Fibroblast of lung (primary cell): Measurements from ENCODE around the gene EFCAB12. TPM values are rescaled to one million over a fixed set of nuclear protein-coding genes. Genes with fewer than 3 reads are reported as not detected.

Source experiments
- DNase-seq, 2 donors: peaks; one replicate each; pipeline versions ENCODE4 v3.0.0 to v3.0.0-alpha.2; 2010; ENCODE audit warnings: low read depth in 2 of 2
- H2AFZ ChIP-seq: 2 replicates; pipeline ENCODE4 v1.5.1; 2012; ENCODE audit warnings: low read length, control low read depth, inconsistent platforms
- H3K27ac ChIP-seq: 2 replicates; pipeline ENCODE4 v1.5.1; 2011; ENCODE audit warnings: low read length, control low read depth; ENCODE audit not compliant: insufficient read depth
- H3K27me3 ChIP-seq: 2 replicates; pipeline ENCODE4 v1.5.1; 2011; ENCODE audit warnings: mild to moderate bottlenecking, low read length; ENCODE audit not compliant: control insufficient read depth, insufficient read depth
- H3K36me3 ChIP-seq: 2 replicates; pipeline ENCODE4 v1.5.1; 2011; ENCODE audit warnings: low read length; ENCODE audit not compliant: control insufficient read depth, insufficient read depth
- H3K4me1 ChIP-seq: 2 replicates; pipeline ENCODE4 v1.5.1; 2011; ENCODE audit warnings: low read length; ENCODE audit not compliant: control insufficient read depth, insufficient read depth; ENCODE audit errors: extremely low read depth
- H3K4me2 ChIP-seq: 2 replicates; pipeline ENCODE4 v1.5.1; 2011; ENCODE audit warnings: low read length, control low read depth; ENCODE audit not compliant: insufficient read depth; ENCODE audit errors: extremely low read depth
- H3K4me3 ChIP-seq, 4 experiments: fragments of 200-600 bp in 1 of 4; sonication (generic) in 1 of 4; replicated peaks in 1 of 4; 2 replicates each; pipeline ENCODE4 v1.5.1; 2011 to 2016; ENCODE audit warnings: low read length in 4 of 4, low read depth in 3 of 4, mild to moderate bottlenecking in 3 of 4, control low read depth in 2 of 4, inconsistent platforms in 1 of 4, mixed read lengths in 1 of 4; ENCODE audit not compliant: insufficient read depth in 1 of 4; ENCODE audit errors: control extremely low read depth in 1 of 4
- H3K79me2 ChIP-seq: 2 replicates; pipeline ENCODE4 v1.5.1; 2012; ENCODE audit warnings: mild to moderate bottlenecking, low read length, inconsistent platforms; ENCODE audit not compliant: control insufficient read depth, insufficient read depth
- H3K9ac ChIP-seq: 2 replicates; pipeline ENCODE4 v1.5.1; 2011; ENCODE audit warnings: mild to moderate bottlenecking, low read length, control low read depth; ENCODE audit not compliant: insufficient read depth
- H3K9me3 ChIP-seq: 2 replicates; pipeline ENCODE4 v1.5.1; 2012; ENCODE audit warnings: low read depth, low read length; ENCODE audit not compliant: control insufficient read depth, insufficient read depth
- H4K20me1 ChIP-seq: 2 replicates; pipeline ENCODE4 v1.5.1; 2011; ENCODE audit warnings: low read length; ENCODE audit not compliant: control insufficient read depth, insufficient read depth; ENCODE audit errors: extremely low read depth
- CTCF ChIP-seq, 2 donors: IDR thresholded peaks in 1 of 2; conservative IDR thresholded peaks in 1 of 2; 1 replicate in 1 of 2; 2 replicates in 1 of 2; pipeline ENCODE4 v1.5.1; 2011 to 2012; ENCODE audit warnings: low read length in 2 of 2, control low read depth in 1 of 2, inconsistent platforms in 1 of 2, low read depth in 1 of 2, mild to moderate bottlenecking in 1 of 2
- EZH2 ChIP-seq: IDR thresholded peaks from 2 replicates; pipeline ENCODE4 v1.5.1; 2012; ENCODE audit warnings: low read length, control low read depth, mild to moderate bottlenecking; ENCODE audit errors: missing control alignments
- polyA plus RNA-seq, 2 donors: library from polyadenylated mRNA; depleted of rRNA in 1 of 2; stranded (reverse) in 1 of 2; unstranded in 1 of 2; fragments of >200 nt; gene quantifications; 2 replicates each; pipeline ENCODE4 v1.2.1, GENCODE V29; 2011 to 2012; ENCODE audit warnings: missing spikeins in 1 of 2
- total RNA-seq: library from RNA; depleted of rRNA; stranded (reverse); fragments of >200 nt; gene quantifications from 2 replicates; pipeline ENCODE4 v1.2.1, GENCODE V29; 2014

Gene EFCAB12
- total and polyA plus RNA-seq, 2 donors (not counting 1 experiment from before 2014, with no cell fraction given): 0.17 TPM; not detected in 1

- no peaks in the 10 kb centered on the region for H3K9me3 ChIP-seq
- DNase-seq: no peak
- H3K36me3 ChIP-seq: no peaks in the 10 kb centered on the region
- H3K4me1 ChIP-seq: no peaks in the 10 kb centered on the region
- H3K79me2 ChIP-seq: no peaks in the 10 kb centered on the region
- no peaks in the 10 kb centered on the region for H3K27me3 ChIP-seq
- TF ChIP-seq EZH2: no peak
- no peak for TF ChIP-seq CTCF (conservative IDR thresholded peaks at IDR 0.05 in 1 of 2, IDR thresholded peaks at IDR 0.05 in 1 of 2; ENCODE audit: low read depth in 1 of 2, low read length in 2 of 2)
- H3K9ac ChIP-seq: no peak overlapping the region
- H3K4me3 ChIP-seq: no peak overlapping the region
- no peak overlapping the region for H2AFZ ChIP-seq
- H3K4me2 ChIP-seq: no peak overlapping the region
- H4K20me1 ChIP-seq: no peaks in the 10 kb centered on the region
- H3K27ac ChIP-seq: no peak overlapping the region
Observed at GRCh38 chr3:129352045-129352444, 76.4 kb downstream of the EFCAB12 start.

Other genes with a start within 250 kb of the EFCAB12 start
- gene CNBP, start 244.7 kb downstream of the EFCAB12 start, total RNA-seq: 262 and 317 TPM in 2 replicates
- gene CNBP, start 244.7 kb downstream of the EFCAB12 start, polyA plus RNA-seq: 369 and 412 TPM in 2 replicates
- gene COPG1, start 179.0 kb downstream of the EFCAB12 start, total RNA-seq: 240 and 306 TPM in 2 replicates
- gene COPG1, start 179.0 kb downstream of the EFCAB12 start, polyA plus RNA-seq: 237 and 257 TPM in 2 replicates
- 11.8 and 12.2 TPM in 2 replicates for gene HMCES, start 149.8 kb downstream of the EFCAB12 start, total RNA-seq
- gene HMCES, start 149.8 kb downstream of the EFCAB12 start, polyA plus RNA-seq: 22.6 and 22.8 TPM in 2 replicates
- gene MBD4, start 11.3 kb upstream of the EFCAB12 start, total RNA-seq: 35.2 and 35.5 TPM in 2 replicates
- gene MBD4, start 11.3 kb upstream of the EFCAB12 start, polyA plus RNA-seq: 24.6 and 27.4 TPM in 2 replicates
- gene IFT122, start 11.6 kb upstream of the EFCAB12 start, total RNA-seq: 16.9 and 27.2 TPM in 2 replicates
- gene IFT122, start 11.6 kb upstream of the EFCAB12 start, polyA plus RNA-seq: 13.2 and 17.9 TPM in 2 replicates
- gene RHO, start 100.0 kb upstream of the EFCAB12 start, total RNA-seq: not detected in 2 replicates
- gene RHO, start 100.0 kb upstream of the EFCAB12 start, polyA plus RNA-seq: not detected in 2 replicates
- gene H1-8, start 114.5 kb upstream of the EFCAB12 start, total RNA-seq: not detected in 2 replicates
- gene H1-8, start 114.5 kb upstream of the EFCAB12 start, polyA plus RNA-seq: not detected in 2 replicates
- gene PLXND1, start 178.0 kb upstream of the EFCAB12 start, total RNA-seq: 76.8 and 109 TPM in 2 replicates
- 41.0 and 89.6 TPM in 2 replicates for gene PLXND1, start 178.0 kb upstream of the EFCAB12 start, polyA plus RNA-seq